Stimulated activated naive B cell treated with anti-CD40 and anti-IgM and Interleukin-4, amounts not matched to agents 10 μg/mL and 1 μg/mL and 100 μg/mL, for 72 hours (primary cell): ENCODE data around the gene PTPRN2.

Experiments
- ATAC-seq, 2 donors: fragments of 150-1000 bp; cut with Tn5 transposase; replicated peaks; 2 replicates each; pipeline ENCODE4 v1.10.0; 2021; ENCODE audit warnings: moderate library complexity in 1 of 2
- DNase-seq: peaks from one replicate; pipeline ENCODE4 v3.0.0; 2021
- H3K27ac Mint-ChIP-seq: one replicate; pipeline ENCODE4 v1.8.0; 2022; ENCODE audit warnings: mild to moderate bottlenecking, mixed read lengths
- H3K27me3 Mint-ChIP-seq, 2 donors: one replicate each; pipeline ENCODE4 v1.8.0; 2022; ENCODE audit warnings: mixed read lengths in 2 of 2
- H3K36me3 Mint-ChIP-seq, 2 donors: one replicate each; pipeline ENCODE4 v1.8.0; 2022; ENCODE audit warnings: mixed read lengths in 2 of 2, mild to moderate bottlenecking in 1 of 2
- H3K4me1 Mint-ChIP-seq, 2 donors: one replicate each; pipeline ENCODE4 v1.8.0; 2022; ENCODE audit warnings: mixed read lengths in 2 of 2, mild to moderate bottlenecking in 1 of 2
- H3K4me3 Mint-ChIP-seq, 2 donors: one replicate each; pipeline ENCODE4 v1.8.0; 2022; ENCODE audit warnings: mild to moderate bottlenecking in 2 of 2, mixed read lengths in 2 of 2, moderate library complexity in 1 of 2
- H3K9me3 Mint-ChIP-seq, 2 donors: one replicate each; pipeline ENCODE4 v1.8.0; 2022; ENCODE audit warnings: mixed read lengths in 2 of 2, mild to moderate bottlenecking in 1 of 2

Gene PTPRN2

DNA sequence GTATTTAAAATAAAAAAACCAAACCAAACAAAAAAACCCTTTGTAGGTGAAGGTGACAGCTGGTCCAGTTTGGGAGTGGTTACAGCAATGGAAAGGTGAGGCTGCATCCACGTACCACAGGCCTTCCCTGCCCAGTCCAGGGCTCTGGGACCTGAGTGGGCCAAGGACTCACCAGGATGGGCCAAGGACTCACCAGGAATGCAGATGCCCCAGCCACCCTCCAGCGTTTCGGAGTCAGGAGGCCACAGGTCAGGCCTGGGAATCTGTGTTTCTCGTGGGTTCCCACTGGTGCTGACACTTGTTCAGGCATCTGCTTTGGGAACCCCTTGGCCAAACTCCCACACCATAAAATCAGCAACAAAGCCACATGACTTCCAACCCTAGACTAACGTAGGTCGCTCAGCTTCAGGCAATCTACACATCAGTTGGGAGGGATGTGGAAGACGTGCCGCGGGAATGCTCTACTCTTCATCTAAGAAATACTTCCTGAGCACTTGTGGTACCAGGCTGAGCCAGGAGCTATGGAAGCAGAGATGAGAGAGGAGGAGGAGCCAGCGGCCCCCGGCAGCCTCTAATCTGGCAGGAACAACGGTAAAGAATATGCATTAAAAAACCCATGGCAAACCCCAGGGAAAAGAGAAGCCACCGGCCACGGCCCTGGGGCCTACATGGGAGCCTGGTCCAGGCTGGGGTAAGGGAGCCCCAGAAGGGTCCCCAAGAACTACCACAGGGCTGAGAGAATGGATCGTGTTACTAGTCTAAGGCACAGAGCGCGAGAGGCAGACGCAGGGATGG, 473.4 kb downstream of the PTPRN2 start:
- H3K4me1 Mint-ChIP-seq = no peaks in the 10 kb centered on the region
- peaks cover 37 to 41% of the 10 kb centered on the region in 2 donors for H3K9me3 Mint-ChIP-seq
- no peak for DNase-seq
- H3K4me3 Mint-ChIP-seq = no peak overlapping the region
- no peaks in the 10 kb centered on the region for H3K36me3 Mint-ChIP-seq
- ATAC-seq = no peak
- no peak overlapping the region for H3K27ac Mint-ChIP-seq
- H3K27me3 Mint-ChIP-seq = no peaks in the 10 kb centered on the region

DNA sequence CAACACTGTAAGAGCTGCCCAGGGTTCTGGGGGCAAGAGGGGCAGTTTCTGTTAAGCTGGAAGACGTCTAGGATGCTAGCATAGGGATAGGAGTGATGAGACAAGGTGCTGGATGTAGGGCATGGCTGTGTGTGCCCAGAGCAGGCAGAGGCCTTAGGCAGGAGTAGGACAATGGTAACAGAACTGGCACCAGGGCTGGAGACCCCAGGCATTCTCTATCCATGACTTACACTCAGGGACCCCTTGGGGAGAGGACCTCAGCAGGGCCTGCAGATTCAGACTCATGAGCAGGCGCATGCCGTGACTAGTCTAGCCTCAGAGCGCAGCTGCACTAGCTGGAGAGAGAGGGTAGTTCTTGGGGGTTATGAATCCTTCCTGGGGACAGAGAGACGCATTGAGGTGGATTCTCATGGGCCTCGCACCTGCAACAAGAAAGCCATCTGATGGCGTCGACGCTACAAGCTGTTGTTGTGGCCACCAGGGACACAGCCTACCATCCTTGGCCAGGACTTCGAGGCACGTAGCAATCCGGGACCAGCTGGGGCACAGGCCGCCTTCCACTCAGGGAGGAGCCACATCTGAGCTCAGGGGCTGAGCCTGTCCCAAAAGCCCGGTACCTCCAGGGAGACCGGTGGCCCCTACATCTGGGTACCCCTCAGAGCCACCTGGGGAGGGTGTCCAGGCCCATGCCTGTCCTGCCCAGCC, 474.1 kb downstream of the PTPRN2 start:
- Mint-ChIP-seq H3K27ac (no peak overlapping the region), H3K9me3 (peaks cover 35 to 36% of the 10 kb centered on the region in 2 donors), H3K36me3 (no peaks in the 10 kb centered on the region), H3K27me3 (no peaks in the 10 kb centered on the region), H3K4me3 (no peak overlapping the region), H3K4me1 (no peaks in the 10 kb centered on the region)
- ATAC-seq (no peak), DNase-seq (no peak)

DNA sequence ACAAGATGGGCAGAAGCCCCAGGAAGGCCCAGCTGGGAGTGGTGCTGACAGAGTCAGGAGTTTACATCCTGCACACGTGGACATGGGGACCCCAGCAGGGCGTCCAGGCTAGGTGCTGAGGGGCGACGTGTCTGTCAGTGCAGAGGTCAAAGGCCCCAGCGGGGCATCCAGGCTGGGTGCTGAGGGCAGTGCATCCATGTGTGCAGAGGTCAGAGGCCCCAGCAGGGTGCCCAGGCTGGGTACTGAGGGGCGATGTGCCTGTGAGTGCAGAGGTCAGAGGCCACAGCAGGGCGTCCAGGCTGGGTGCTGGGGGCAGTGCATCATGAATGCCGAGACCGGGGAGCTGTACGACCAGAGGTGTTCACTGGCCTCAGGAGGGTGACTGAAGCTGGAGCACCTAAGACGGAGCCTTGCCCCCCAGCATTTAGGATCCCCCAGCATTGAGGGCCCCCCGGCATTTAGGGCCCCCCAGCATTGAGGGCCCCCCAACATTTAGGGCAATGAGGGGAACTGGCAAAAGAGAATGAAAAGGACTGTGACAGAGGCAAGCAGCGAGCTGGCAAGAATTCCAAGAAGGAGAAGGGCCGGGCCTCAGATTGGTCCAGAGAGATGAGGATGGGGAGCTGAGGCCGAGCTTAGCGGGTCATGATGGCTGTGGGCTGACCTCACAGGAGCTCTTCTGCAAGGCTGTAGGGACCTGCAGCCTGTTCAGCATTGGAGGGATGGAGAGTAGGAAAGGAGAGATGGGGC, 474.9 kb downstream of the PTPRN2 start:
- ATAC-seq (no peak), DNase-seq (no peak)
- Mint-ChIP-seq H3K36me3 (no peaks in the 10 kb centered on the region), H3K27ac (no peak overlapping the region), H3K9me3 (peaks cover 35 to 39% of the 10 kb centered on the region in 2 donors), H3K4me1 (no peaks in the 10 kb centered on the region), H3K27me3 (peaks cover 0 to 5% of the 10 kb centered on the region in 2 donors), H3K4me3 (no peak overlapping the region)

DNA sequence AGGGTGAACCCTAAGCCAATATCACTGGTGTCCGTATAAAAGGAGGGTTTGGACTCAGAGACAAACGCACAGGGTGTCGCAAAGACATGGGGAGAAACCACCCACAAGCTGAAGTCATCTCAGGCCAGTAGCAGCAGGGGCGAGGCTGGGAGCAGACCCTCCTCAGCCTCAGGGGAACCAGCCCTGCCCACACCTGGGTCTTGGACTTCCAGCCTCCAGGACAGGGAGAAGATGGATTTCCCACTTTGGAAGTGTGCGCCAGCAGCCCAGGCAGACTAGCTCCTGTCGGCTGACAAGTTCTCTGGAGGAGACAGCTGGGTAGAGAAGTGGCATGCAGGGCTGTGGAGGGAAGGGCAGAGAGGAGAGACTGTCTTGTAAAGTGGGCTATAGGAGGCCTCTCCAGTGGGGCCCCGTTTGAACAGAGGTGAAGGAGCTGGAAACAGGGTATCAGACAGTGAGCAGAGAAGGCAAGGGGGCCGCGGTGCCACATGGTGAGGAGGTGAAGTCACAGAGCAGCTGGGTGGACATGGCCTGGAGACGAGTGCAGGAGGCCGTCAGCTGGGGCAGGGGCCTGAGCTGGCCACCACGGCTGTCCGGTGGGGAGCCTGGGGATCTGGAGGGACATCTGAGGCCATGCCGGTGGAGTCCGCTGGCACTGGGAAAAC, 475.6 kb downstream of the PTPRN2 start:
- Mint-ChIP-seq H3K9me3 (peaks cover 30 to 32% of the 10 kb centered on the region in 2 donors), H3K27me3 (peaks cover 0 to 5% of the 10 kb centered on the region in 2 donors), H3K4me1 (no peaks in the 10 kb centered on the region), H3K27ac (peak overlapping the region; percentile 15), H3K4me3 (no peak overlapping the region), H3K36me3 (no peaks in the 10 kb centered on the region)
- no peak for ATAC-seq
- DNase-seq = no peak

DNA sequence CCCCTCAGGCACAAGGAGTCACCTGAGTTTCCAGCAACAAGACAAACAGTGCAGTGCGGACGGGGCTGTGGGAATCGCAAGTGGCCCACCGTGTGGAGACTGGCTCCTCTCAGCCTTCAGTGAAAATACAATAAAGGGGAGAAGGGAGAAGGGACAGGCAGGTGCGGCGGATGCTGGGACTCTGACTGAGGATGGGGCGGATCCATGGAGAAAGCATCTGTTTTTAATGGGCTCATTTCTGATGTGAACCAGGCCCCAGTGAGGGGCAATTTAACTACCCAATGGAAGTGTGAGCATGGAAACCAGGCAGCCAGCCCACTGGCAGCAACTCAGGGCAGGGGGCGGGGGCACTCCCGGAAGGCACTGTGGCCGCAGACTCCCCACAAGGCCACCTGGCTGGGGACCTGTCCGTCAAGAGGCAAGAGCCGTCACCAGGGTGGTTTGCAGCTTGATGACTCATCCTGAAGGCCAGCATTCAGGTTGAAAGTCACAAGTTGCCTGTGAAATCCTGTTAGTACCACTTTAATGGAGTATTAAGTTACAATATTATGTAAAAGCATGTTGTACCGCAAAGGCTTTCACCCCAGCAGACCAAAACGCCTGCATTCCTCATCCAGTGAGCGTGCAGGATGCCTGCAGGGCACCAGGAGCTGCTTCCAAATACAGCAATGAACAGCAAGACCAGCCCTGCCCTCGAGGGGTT, 476.4 kb downstream of the PTPRN2 start:
- Mint-ChIP-seq H3K27ac (no peak overlapping the region), H3K4me3 (no peak overlapping the region), H3K4me1 (no peaks in the 10 kb centered on the region), H3K36me3 (no peaks in the 10 kb centered on the region), H3K27me3 (peaks cover 0 to 5% of the 10 kb centered on the region in 2 donors), H3K9me3 (peaks cover 23 to 27% of the 10 kb centered on the region in 2 donors)
- DNase-seq (no peak), ATAC-seq (no peak)

DNA sequence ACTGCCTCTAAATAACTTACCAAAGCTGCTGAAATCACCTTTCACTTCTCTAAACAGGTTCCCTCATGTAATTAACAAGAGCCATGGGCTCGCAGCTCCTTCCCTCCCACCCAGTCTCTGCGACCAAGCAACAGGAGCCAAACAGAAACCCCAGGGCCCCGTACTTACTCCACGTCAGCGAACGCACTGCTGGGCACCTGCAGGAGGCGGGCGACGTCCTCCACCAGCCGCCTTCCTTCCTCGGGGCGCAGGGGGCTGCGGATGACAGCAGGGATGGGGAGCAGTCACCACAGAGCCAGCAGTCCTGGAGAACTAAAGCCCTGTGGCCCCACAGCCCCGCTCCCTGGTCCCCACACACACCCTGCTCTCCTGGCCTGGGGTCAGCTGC, 477.0 kb downstream of the PTPRN2 start:
- H3K9me3 Mint-ChIP-seq = peaks cover 23 to 27% of the 10 kb centered on the region in 2 donors
- no peak overlapping the region for H3K4me3 Mint-ChIP-seq
- H3K27me3 Mint-ChIP-seq = peaks cover 0 to 5% of the 10 kb centered on the region in 2 donors
- ATAC-seq (no peak), DNase-seq (no peak)
- no peaks in the 10 kb centered on the region for H3K36me3 Mint-ChIP-seq
- no peaks in the 10 kb centered on the region for H3K4me1 Mint-ChIP-seq
- H3K27ac Mint-ChIP-seq = no peak overlapping the region

DNA sequence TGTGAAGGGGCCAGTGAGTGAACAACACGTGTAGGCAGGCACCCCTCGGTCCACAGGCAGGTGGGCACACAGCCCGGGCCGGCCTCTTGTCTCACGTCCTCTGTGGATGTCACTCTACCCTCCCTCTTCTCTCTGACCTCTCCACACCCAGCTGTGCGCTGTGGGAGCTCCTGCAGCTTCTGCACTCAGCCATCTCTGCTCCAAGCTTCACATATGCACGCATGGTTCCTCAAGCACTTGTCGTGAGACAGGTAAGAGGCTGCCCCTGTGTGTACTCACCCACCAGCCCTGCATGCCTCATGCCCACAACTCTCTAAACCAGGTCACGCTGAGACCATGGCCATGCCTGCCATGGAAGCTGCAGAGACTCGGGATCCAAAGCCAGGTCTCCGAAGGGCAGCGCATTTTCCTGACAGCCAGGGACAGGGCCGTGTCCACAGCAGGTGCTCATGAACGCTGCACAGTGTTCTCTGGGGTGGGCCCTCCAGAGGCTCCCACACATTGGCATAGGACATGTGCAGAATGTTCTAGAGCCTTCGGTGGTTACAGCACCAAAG, 477.5 kb downstream of the PTPRN2 start:
- Mint-ChIP-seq H3K27ac (no peak overlapping the region), H3K9me3 (peaks cover 21 to 25% of the 10 kb centered on the region in 2 donors), H3K4me1 (no peaks in the 10 kb centered on the region), H3K36me3 (no peaks in the 10 kb centered on the region), H3K4me3 (no peak overlapping the region), H3K27me3 (peaks cover 0 to 5% of the 10 kb centered on the region in 2 donors)
- no peak for ATAC-seq
- DNase-seq = no peak

DNA sequence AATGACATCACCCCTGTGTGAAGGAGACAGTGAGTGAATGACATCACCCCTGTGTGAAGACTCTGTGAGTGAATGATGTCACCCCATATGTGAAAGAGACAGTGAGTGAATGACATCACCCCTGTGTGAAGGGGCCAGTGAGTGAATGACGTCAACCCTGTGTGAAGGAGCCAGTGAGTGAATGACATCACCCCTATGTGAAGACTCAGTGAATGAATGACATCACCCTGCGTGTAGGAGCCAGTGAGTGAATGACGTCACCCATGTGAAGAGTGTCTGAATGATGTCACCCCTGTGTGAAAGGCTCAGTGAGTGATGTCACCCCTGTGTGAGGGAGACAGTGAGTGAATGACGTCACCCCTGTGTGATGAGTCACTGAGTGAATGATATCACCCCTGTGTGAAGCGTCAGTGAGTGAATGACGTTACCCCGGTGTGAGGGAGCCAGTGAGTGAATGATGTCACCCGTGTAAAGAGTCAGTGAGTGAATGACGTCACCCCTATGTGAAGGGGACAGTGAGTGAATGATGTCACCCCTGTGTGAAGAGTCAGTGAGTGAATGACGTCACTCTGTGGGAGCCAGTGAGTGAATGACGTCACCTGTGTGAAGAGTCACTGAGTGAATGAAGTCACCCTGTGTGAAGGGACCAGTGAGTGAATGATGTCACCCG, 478.1 kb downstream of the PTPRN2 start:
- no peak for ATAC-seq
- peaks cover 0 to 5% of the 10 kb centered on the region in 2 donors for H3K27me3 Mint-ChIP-seq

DNA sequence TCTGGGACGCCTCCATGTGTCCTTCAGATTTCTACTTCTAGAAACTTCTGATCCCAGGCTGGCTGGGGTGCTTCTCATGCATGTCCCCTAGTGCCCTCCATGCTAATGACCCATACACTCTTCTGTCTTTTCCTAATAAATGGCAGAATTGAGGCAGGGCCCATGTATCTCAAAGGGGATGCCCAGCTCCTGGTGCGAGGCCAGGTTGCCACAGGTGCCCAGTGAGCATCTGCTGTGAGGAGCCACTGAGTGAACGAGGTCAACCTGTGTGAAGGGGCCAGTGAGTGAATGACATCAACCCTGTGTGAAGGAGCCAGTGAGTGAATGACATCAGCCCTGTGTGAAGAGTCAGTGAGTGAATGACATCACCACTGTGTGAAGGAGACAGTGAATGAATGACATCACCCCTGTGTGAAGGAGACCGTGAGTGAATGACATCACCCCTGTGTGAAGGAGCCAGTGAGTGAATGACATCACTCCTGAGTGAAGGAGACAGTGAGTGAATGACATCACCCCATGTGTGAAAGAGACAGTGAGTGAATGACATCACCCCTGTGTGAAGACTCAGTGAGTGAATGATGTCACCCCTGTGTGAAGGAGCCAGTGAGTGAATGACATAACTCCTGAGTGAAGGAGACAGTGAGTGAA, 478.9 kb downstream of the PTPRN2 start:
- no peaks in the 10 kb centered on the region for H3K4me1 Mint-ChIP-seq
- H3K27me3 Mint-ChIP-seq = peaks cover 0 to 5% of the 10 kb centered on the region in 2 donors
- H3K9me3 Mint-ChIP-seq = peaks cover 12 to 19% of the 10 kb centered on the region in 2 donors
- H3K27ac Mint-ChIP-seq = no peak overlapping the region
- DNase-seq (no peak), ATAC-seq (no peak)
- H3K4me3 Mint-ChIP-seq = no peak overlapping the region
- H3K36me3 Mint-ChIP-seq = no peaks in the 10 kb centered on the region

More for the DNA sequence above, 478.1 kb downstream of the PTPRN2 start:
- no peak for DNase-seq
- Mint-ChIP-seq H3K36me3 (no peaks in the 10 kb centered on the region), H3K9me3 (peaks cover 15 to 22% of the 10 kb centered on the region in 2 donors), H3K4me1 (no peaks in the 10 kb centered on the region), H3K4me3 (no peak overlapping the region), H3K27ac (no peak overlapping the region)

DNA sequence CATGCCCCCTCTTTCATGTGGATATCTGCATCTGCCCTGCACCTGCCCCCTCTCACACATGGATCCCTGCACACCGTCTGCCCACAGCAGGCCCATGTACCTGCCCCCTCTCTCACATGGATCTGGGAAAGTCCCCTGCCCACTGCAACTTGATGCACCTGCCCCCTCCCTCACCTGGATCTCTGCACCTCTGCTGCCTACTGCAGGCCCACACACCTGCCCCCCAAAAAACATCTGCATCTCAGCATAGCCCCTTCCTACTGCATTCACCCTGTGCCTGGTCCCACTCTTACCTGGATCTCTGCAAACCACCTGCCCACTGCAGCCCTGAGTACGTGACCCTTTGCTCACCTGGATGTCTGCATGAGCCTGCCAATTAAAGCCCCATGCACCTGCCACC, 479.8 kb downstream of the PTPRN2 start:
- DNase-seq = no peak
- Mint-ChIP-seq H3K9me3 (peaks cover 5 to 12% of the 10 kb centered on the region in 2 donors), H3K4me3 (no peak overlapping the region)

DNA sequence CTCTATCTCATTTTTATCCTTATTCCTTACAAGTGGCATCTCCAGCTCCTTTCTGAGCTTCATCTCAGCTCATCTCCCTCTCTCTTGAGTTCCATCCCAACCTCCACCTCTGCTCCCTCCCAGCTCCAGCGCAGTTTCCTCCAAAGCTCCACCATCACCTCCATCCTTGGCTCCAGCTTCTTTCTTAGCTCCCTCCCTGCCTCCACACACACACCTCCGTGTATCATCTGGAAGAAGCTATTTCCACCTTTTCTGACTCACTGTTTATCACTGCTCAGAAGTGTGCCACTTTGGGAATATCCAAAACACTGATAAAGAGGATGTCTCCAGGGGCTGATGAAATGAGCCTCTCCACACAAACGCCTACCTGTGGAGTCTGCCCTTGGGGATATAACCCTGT, 481.4 kb downstream of the PTPRN2 start:
- no peak overlapping the region for H3K27ac Mint-ChIP-seq
- ATAC-seq (no peak), DNase-seq (no peak)
- no peaks in the 10 kb centered on the region for H3K36me3 Mint-ChIP-seq
- no peaks in the 10 kb centered on the region for H3K4me1 Mint-ChIP-seq
- H3K27me3 Mint-ChIP-seq = peaks cover 0 to 5% of the 10 kb centered on the region in 2 donors
- H3K4me3 Mint-ChIP-seq = no peak overlapping the region
- peaks cover 5 to 13% of the 10 kb centered on the region in 2 donors for H3K9me3 Mint-ChIP-seq

More for the DNA sequence above, 479.8 kb downstream of the PTPRN2 start:
- Mint-ChIP-seq H3K4me1 (no peaks in the 10 kb centered on the region), H3K36me3 (no peaks in the 10 kb centered on the region), H3K27ac (no peak overlapping the region), H3K27me3 (peaks cover 0 to 5% of the 10 kb centered on the region in 2 donors)
- ATAC-seq = no peak

DNA sequence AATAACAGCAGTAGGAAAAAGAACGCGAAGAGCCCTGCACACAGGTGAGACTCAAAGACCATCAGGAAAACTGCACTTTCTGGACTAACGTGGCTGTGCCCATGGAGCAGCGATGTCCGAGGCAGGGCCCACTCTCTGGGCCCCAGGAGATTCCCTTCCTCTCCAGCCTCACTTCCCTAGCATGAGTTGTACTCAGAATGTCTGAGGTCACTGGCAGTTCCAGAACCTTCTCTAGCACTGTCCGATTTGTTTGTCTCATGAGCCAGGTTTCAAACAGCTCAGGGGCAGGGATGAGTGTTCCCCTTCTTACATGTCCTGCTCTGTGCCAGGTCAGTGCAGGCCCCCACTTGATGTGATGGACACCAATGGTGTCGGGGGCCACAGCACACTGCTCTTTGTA, 484.2 kb downstream of the PTPRN2 start:
- DNase-seq (no peak), ATAC-seq (no peak)
- Mint-ChIP-seq H3K36me3 (no peaks in the 10 kb centered on the region), H3K4me1 (no peaks in the 10 kb centered on the region), H3K4me3 (no peak overlapping the region), H3K27me3 (peaks cover 0 to 5% of the 10 kb centered on the region in 2 donors), H3K9me3 (peaks cover 10 to 11% of the 10 kb centered on the region in 2 donors), H3K27ac (no peak overlapping the region)
